Measurements from ENCODE around the gene SMCHD1. TPM values are rescaled to one million over a fixed set of nuclear protein-coding genes. Genes with fewer than 3 reads are reported as not detected.

Gene SMCHD1
- total RNA-seq, 4 donors from 2014 or later: 41.0 to 179 (median 136) TPM

- H3K36me3 ChIP-seq: peaks cover 0 to 68% (median 15%) of the 10 kb centered on the region in 4 donors
- intact Hi-C loops (cut with DNase I; ENCODE audit: low total_unique reads): no loop called here
Measured at GRCh38 chr18:2716394-2717326, 61.1 kb downstream of the SMCHD1 start.

GRCh38 chr18:2717407-2717806, 61.9 kb downstream of the SMCHD1 start:
- H3K4me3 ChIP-seq: no peak overlapping the region
- intact Hi-C loops (cut with DNase I; ENCODE audit: low total_unique reads) (no loop called here), in situ Hi-C loops (cut with MboI; ENCODE audit: low pct_ligation_motif_present in 1 of 4, low pct_unique_long_range_greater_than_20kb in 1 of 4, low sequenced_read_pairs in 3 of 4) (no loop called here)
- H3K27ac ChIP-seq: no peak overlapping the region
- H3K9me3 ChIP-seq: no peaks in the 10 kb centered on the region
- 91 to 92% methylated on average over 2 to 5 of the region's 5 CpGs for WGBS, 2 donors (ENCODE audit: low coverage in 1 of 2)
- TF ChIP-seq CTCF (IDR thresholded peaks at IDR 0.05) (no peak), POLR2AphosphoS5 (IDR thresholded peaks at IDR 0.05) (no peak), POLR2A (IDR thresholded peaks at IDR 0.05) (no peak), EP300 (IDR thresholded peaks at IDR 0.05; ENCODE audit: low read depth) (no peak)
- no peak for DNase-seq
- no peaks in the 10 kb centered on the region for H3K27me3 ChIP-seq
- H3K36me3 ChIP-seq: peaks cover 0 to 69% (median 13%) of the 10 kb centered on the region in 4 donors
- H3K4me1 ChIP-seq: peaks cover 2 to 18% (median 11%) of the 10 kb centered on the region in 4 donors

More at GRCh38 chr18:2716394-2717326, 61.1 kb downstream of the SMCHD1 start:
- no peaks in the 10 kb centered on the region for H3K9me3 ChIP-seq
- WGBS, 2 donors (ENCODE audit: low coverage in 1 of 2): 87% methylated on average over 6 of the region's 6 CpGs; no CpG with 5 or more reads in 1 of the 2 donors
- DNase-seq: no peak
- no peak for TF ChIP-seq POLR2AphosphoS5 (IDR thresholded peaks at IDR 0.05)
- TF ChIP-seq CTCF (IDR thresholded peaks at IDR 0.05): no peak
- no peak for TF ChIP-seq POLR2A (IDR thresholded peaks at IDR 0.05)
- no peak for TF ChIP-seq EP300 (IDR thresholded peaks at IDR 0.05; ENCODE audit: low read depth)
- in situ Hi-C loops (cut with MboI; ENCODE audit: low pct_ligation_motif_present in 1 of 4, low pct_unique_long_range_greater_than_20kb in 1 of 4, low sequenced_read_pairs in 3 of 4): no loop called here
- H3K4me3 ChIP-seq: no peak overlapping the region
- peaks cover 2 to 18% (median 11%) of the 10 kb centered on the region in 4 donors for H3K4me1 ChIP-seq
- no peak overlapping the region for H3K27ac ChIP-seq
- no peaks in the 10 kb centered on the region for H3K27me3 ChIP-seq

GRCh38 chr18:2719040-2719439, 63.5 kb downstream of the SMCHD1 start:
- no peak for TF ChIP-seq CTCF (IDR thresholded peaks at IDR 0.05)
- no peak for TF ChIP-seq POLR2AphosphoS5 (IDR thresholded peaks at IDR 0.05)
- no peak for TF ChIP-seq EP300 (IDR thresholded peaks at IDR 0.05; ENCODE audit: low read depth)
- no peak for TF ChIP-seq POLR2A (IDR thresholded peaks at IDR 0.05)
- no peaks in the 10 kb centered on the region for H3K27me3 ChIP-seq
- peaks cover 0 to 77% (median 14%) of the 10 kb centered on the region in 4 donors for H3K36me3 ChIP-seq
- H3K4me1 ChIP-seq: peaks cover 0 to 11% (median 5%) of the 10 kb centered on the region in 4 donors
- H3K27ac ChIP-seq: no peak overlapping the region
- H3K4me3 ChIP-seq: no peak overlapping the region
- H3K9me3 ChIP-seq: no peaks in the 10 kb centered on the region
- intact Hi-C loops (cut with DNase I; ENCODE audit: low total_unique reads): no loop called here
- 88 to 92% methylated on average over 2 of the region's 2 CpGs for WGBS, 2 donors (ENCODE audit: low coverage in 1 of 2)
- in situ Hi-C loops (cut with MboI; ENCODE audit: low pct_ligation_motif_present in 1 of 4, low pct_unique_long_range_greater_than_20kb in 1 of 4, low sequenced_read_pairs in 3 of 4): no loop called here
- DNase-seq: no peak

- intact Hi-C loops (cut with DNase I; ENCODE audit: low total_unique reads): no loop called here
- 71 to 93% methylated on average over 1 of the region's 1 CpG for WGBS, 2 donors (ENCODE audit: low coverage in 1 of 2)
- no peak overlapping the region for H3K27ac ChIP-seq
- no peaks in the 10 kb centered on the region for H3K27me3 ChIP-seq
- H3K4me3 ChIP-seq: no peak overlapping the region
- in situ Hi-C loops (cut with MboI; ENCODE audit: low pct_ligation_motif_present in 1 of 4, low pct_unique_long_range_greater_than_20kb in 1 of 4, low sequenced_read_pairs in 3 of 4): no loop called here
- no peak for TF ChIP-seq CTCF (IDR thresholded peaks at IDR 0.05)
- no peak for TF ChIP-seq POLR2AphosphoS5 (IDR thresholded peaks at IDR 0.05)
- TF ChIP-seq POLR2A (IDR thresholded peaks at IDR 0.05): no peak
- no peak for TF ChIP-seq EP300 (IDR thresholded peaks at IDR 0.05; ENCODE audit: low read depth)
- DNase-seq: no peak
- H3K4me1 ChIP-seq: no peaks in the 10 kb centered on the region
- no peaks in the 10 kb centered on the region for H3K9me3 ChIP-seq
- peaks cover 0 to 88% (median 29%) of the 10 kb centered on the region in 4 donors for H3K36me3 ChIP-seq
Measured at GRCh38 chr18:2723207-2723606, 67.7 kb downstream of the SMCHD1 start.

Measured in transverse colon (tissue), 4 donors.